ENCODE measurements around the gene RASA4B. TPM values are rescaled to one million over a fixed set of nuclear protein-coding genes. Genes with fewer than 3 reads are reported as not detected.
A peak's percentile ranks its signal among the peaks of the same experiment; 100 is the strongest.

The RASA4B gene
- total RNA-seq, 1 donor from 2014 or later, result 2.3 TPM

GRCh38 chr7:102464577-102465280 is 52.8 kb downstream of the RASA4B start, which contains the start of the genes ALKBH4 and LRWD1:
Gene ALKBH4, minus strand, starts transcription at chr7:102464863. Its CDS starts 27 bp downstream, at chr7:102464836.
Gene LRWD1, plus strand, starts transcription at chr7:102464984. Its CDS starts 97 bp downstream, at chr7:102465081.
- H3K4me3 ChIP-seq (ENCODE audit: low read depth, low read length), result peak within 1 kb of the TSS; percentile 100
- TF ChIP-seq CTCF (conservative IDR thresholded peaks at IDR 0.05; ENCODE audit: low read depth, low read length), result peak; percentile 10
- no peak for DNase-seq (ENCODE audit: low read depth)

GRCh38 chr7:102463841-102464576 is 53.6 kb downstream of the RASA4B start:
- TF ChIP-seq CTCF (conservative IDR thresholded peaks at IDR 0.05; ENCODE audit: low read depth, low read length), result no peak
- H3K4me3 ChIP-seq (ENCODE audit: low read depth, low read length), result peak overlapping the region; percentile 100
- no peak for DNase-seq (ENCODE audit: low read depth)

GRCh38 chr7:102460467-102460866 is 57.1 kb downstream of the RASA4B start:
- H3K4me3 ChIP-seq (ENCODE audit: low read depth, low read length), result no peak overlapping the region
- no peak for TF ChIP-seq CTCF (conservative IDR thresholded peaks at IDR 0.05; ENCODE audit: low read depth, low read length)
- DNase-seq (ENCODE audit: low read depth), result no peak

- no peak for DNase-seq (ENCODE audit: low read depth)
- no peak for TF ChIP-seq CTCF (conservative IDR thresholded peaks at IDR 0.05; ENCODE audit: low read depth, low read length)
Measured at GRCh38 chr7:102459221-102459844, 58.2 kb downstream of the RASA4B start.

GRCh38 chr7:102457352-102457924 is 60.1 kb downstream of the RASA4B start:
- no peak for DNase-seq (ENCODE audit: low read depth)
- H3K4me3 ChIP-seq (ENCODE audit: low read depth, low read length), result no peak overlapping the region
- TF ChIP-seq CTCF (conservative IDR thresholded peaks at IDR 0.05; ENCODE audit: low read depth, low read length), result no peak

More at GRCh38 chr7:102459221-102459844, 58.2 kb downstream of the RASA4B start:
- H3K4me3 ChIP-seq (ENCODE audit: low read depth, low read length), result no peak overlapping the region

GRCh38 chr7:102456327-102456726 is 61.2 kb downstream of the RASA4B start:
- no peak for TF ChIP-seq CTCF (conservative IDR thresholded peaks at IDR 0.05; ENCODE audit: low read depth, low read length)
- H3K4me3 ChIP-seq (ENCODE audit: low read depth, low read length), result no peak overlapping the region
- DNase-seq (ENCODE audit: low read depth), result no peak
